Measurements from ENCODE around the gene AGMO.

The AGMO gene

GRCh38 chr7:15204421-15204820 lies 357.4 kb downstream of the AGMO start:
- no peak for DNase-seq

- no peak for DNase-seq
These were observed 362.3 kb downstream of the AGMO start for GRCh38 chr7:15199482-15199881.

- no peak for DNase-seq
These were observed 364.5 kb downstream of the AGMO start for GRCh38 chr7:15197042-15197977.

- DNase-seq, result no peak
These were observed 383.8 kb downstream of the AGMO start for GRCh38 chr7:15178065-15178464.

GRCh38 chr7:15176089-15176488 lies 385.7 kb downstream of the AGMO start:
- no peak for DNase-seq

- no peak for DNase-seq
These were observed 386.7 kb downstream of the AGMO start for GRCh38 chr7:15175152-15175551.

- no peak for DNase-seq
These were observed 387.3 kb downstream of the AGMO start for GRCh38 chr7:15174485-15174884.

- no peak for DNase-seq
These were observed 393.3 kb downstream of the AGMO start for GRCh38 chr7:15168489-15168888.

- DNase-seq, result no peak
These were observed 393.9 kb downstream of the AGMO start for GRCh38 chr7:15167912-15168311.

- no peak for DNase-seq
These were observed 395.2 kb downstream of the AGMO start for GRCh38 chr7:15166620-15167019.

GRCh38 chr7:15159261-15159660 lies 402.6 kb downstream of the AGMO start:
- no peak for DNase-seq

GRCh38 chr7:15158141-15158810 lies 403.5 kb downstream of the AGMO start:
- DNase-seq, result no peak

Data from right hindlimb (tissue), 1 donor.